DMS79 treated with DMSO at 0.1 percent for 48 hours (cell line): ENCODE measurements around the gene TRIM44.

Experiments
- DNase-seq: peaks from one replicate; lab custom pipeline; 2025; lab: John Stamatoyannopoulos, UW

TRIM44 gene

GRCh38 chr11:35717520-35717919, 54.9 kb downstream of the TRIM44 start:
- DNase-seq = no peak

- DNase-seq = no peak
Observed at GRCh38 chr11:35721651-35722282, 59.2 kb downstream of the TRIM44 start.

- no peak for DNase-seq
Observed at GRCh38 chr11:35722641-35723040, 60.1 kb downstream of the TRIM44 start.

GRCh38 chr11:35723493-35723892, 60.9 kb downstream of the TRIM44 start:
- no peak for DNase-seq

- no peak for DNase-seq
Observed at GRCh38 chr11:35723913-35724312, 61.3 kb downstream of the TRIM44 start.

GRCh38 chr11:35725885-35726284, 63.3 kb downstream of the TRIM44 start:
- DNase-seq = no peak

- no peak for DNase-seq
Observed at GRCh38 chr11:35727140-35727539, 64.6 kb downstream of the TRIM44 start.

- DNase-seq = no peak
Observed at GRCh38 chr11:35730254-35730653, 67.7 kb downstream of the TRIM44 start.

- no peak for DNase-seq
Observed at GRCh38 chr11:35734669-35735410, 72.3 kb downstream of the TRIM44 start.

GRCh38 chr11:35735411-35735810, 72.8 kb downstream of the TRIM44 start:
- DNase-seq = no peak

- DNase-seq = no peak
Observed at GRCh38 chr11:35735903-35736302, 73.3 kb downstream of the TRIM44 start.

- DNase-seq = no peak
Observed at GRCh38 chr11:35736952-35737351, 74.4 kb downstream of the TRIM44 start.

GRCh38 chr11:35740061-35740799, 77.7 kb downstream of the TRIM44 start:
- no peak for DNase-seq

GRCh38 chr11:35742707-35743454, 80.3 kb downstream of the TRIM44 start:
- DNase-seq = no peak

GRCh38 chr11:35746356-35747153, 84.0 kb downstream of the TRIM44 start:
- no peak for DNase-seq

GRCh38 chr11:35747668-35748067, 85.1 kb downstream of the TRIM44 start:
- peak; percentile 40 for DNase-seq

- DNase-seq = no peak
Observed at GRCh38 chr11:35748644-35749043, 86.1 kb downstream of the TRIM44 start.

- no peak for DNase-seq
Observed at GRCh38 chr11:35750315-35750714, 87.7 kb downstream of the TRIM44 start.

- DNase-seq = no peak
Observed at GRCh38 chr11:35750981-35751663, 88.5 kb downstream of the TRIM44 start.

GRCh38 chr11:35751664-35752061, 89.1 kb downstream of the TRIM44 start:
- no peak for DNase-seq

- no peak for DNase-seq
Observed at GRCh38 chr11:35752115-35752514, 89.5 kb downstream of the TRIM44 start.
